HCT116 (cell line): ENCODE data around the gene STING1. TPM values are rescaled to one million over a fixed set of nuclear protein-coding genes. Genes with fewer than 3 reads are reported as not detected.

Experiments
- ATAC-seq: fragments of 200-7000 bp; cut with Tn5 transposase; 2 replicates; pipeline ENCODE4 v1.9.1; 2020; ENCODE audit warnings: mild to moderate bottlenecking, moderate library complexity
- BruUV-seq: library from RNA; stranded (reverse); fragments of 400-500 nt; replicated peaks from 2 replicates; lab custom pipeline; 2021; lab: Mats Ljungman, UMichigan
- CTCF ChIA-PET: fragments of 300-600 bp; sonication (Branson Sonifier 250); formaldehyde crosslinking; loops from one replicate; lab custom pipeline; 2021; ENCODE audit warnings: antibody characterized with exemption; lab: Charles Lee
- POLR2A ChIA-PET: fragments of 300-600, 350-600 bp; sonication (Branson Sonifier 250); formaldehyde crosslinking; loops from one replicate; lab custom pipeline; 2021; ENCODE audit warnings: antibody characterized with exemption; lab: Charles Lee
- RAD21 ChIA-PET, 2 experiments: fragments of 300-600 bp; sonication (Branson Sonifier 250); formaldehyde crosslinking; loops; one replicate each; lab custom pipeline; 2023; ENCODE audit warnings: low total read pairs in 2 of 2; ENCODE audit not compliant: uncharacterized antibody in 2 of 2, unreplicated experiment in 2 of 2, low non-redundant PET in 1 of 2; lab: Charles Lee
- DNase-seq: peaks from one replicate; pipeline ENCODE4 v3.0.0-alpha.2; 2010; ENCODE audit warnings: low read depth, low spot score
- H2AFZ ChIP-seq: fragments of 200-600 bp; shearing (Covaris generic), sonication (generic); 2 replicates; pipeline ENCODE4 v1.6.1; 2017; ENCODE audit warnings: low read depth, mixed run types, mixed read lengths, antibody characterized with exemption, low read length; ENCODE audit not compliant: poor library complexity, severe bottlenecking
- H3K27ac ChIP-seq: 2 replicates; pipeline ENCODE4 v1.5.1; 2012; ENCODE audit warnings: low read depth, low read length
- H3K27me3 ChIP-seq: fragments of 200-600 bp; sonication (generic); 2 replicates; pipeline ENCODE4 v1.6.1; 2016; ENCODE audit warnings: mixed run types, low read length, mixed read lengths; ENCODE audit not compliant: insufficient read depth
- H3K36me3 ChIP-seq, 2 experiments: fragments of 200-500 bp in 1 of 2; fragments of 200-600 bp in 1 of 2; sonication (Bioruptor generic) in 1 of 2; sonication (generic) in 1 of 2; 2 replicates each; pipeline versions ENCODE4 v1.5.1 to v1.6.1; 2014 to 2016; ENCODE audit warnings: low read length in 2 of 2, inconsistent platforms in 1 of 2, mixed read lengths in 1 of 2, mixed run types in 1 of 2; ENCODE audit not compliant: insufficient read depth in 2 of 2, control insufficient read depth in 1 of 2
- H3K4me1 ChIP-seq, 2 experiments: fragments of 200-600 bp in 1 of 2; sonication (generic) in 1 of 2; 2 replicates each; pipeline versions ENCODE4 v1.5.1 to v1.6.1; 2012 to 2017; ENCODE audit warnings: low read length in 2 of 2, inconsistent platforms in 1 of 2, mild to moderate bottlenecking in 1 of 2, mixed read lengths in 1 of 2, mixed run types in 1 of 2, moderate library complexity in 1 of 2; ENCODE audit not compliant: insufficient read depth in 2 of 2, control insufficient read depth in 1 of 2
- H3K4me2 ChIP-seq: fragments of 200-600 bp; sonication (generic); 2 replicates; pipeline ENCODE4 v1.6.1; 2017; ENCODE audit warnings: mixed run types, low read length, mixed read lengths
- H3K4me3 ChIP-seq, 2 experiments: fragments of 200-600 bp in 1 of 2; sonication (generic) in 1 of 2; replicated peaks in 1 of 2; 2 replicates each; pipeline ENCODE4 v1.5.1; 2011 to 2016; ENCODE audit warnings: low read length in 2 of 2, control low read depth in 1 of 2, low read depth in 1 of 2, mild to moderate bottlenecking in 1 of 2, mixed read lengths in 1 of 2, mixed run types in 1 of 2
- H3K79me2 ChIP-seq: fragments of 200-600 bp; sonication (generic); 2 replicates; pipeline ENCODE4 v1.6.1; 2017; ENCODE audit warnings: mild to moderate bottlenecking, mixed run types, low read length, moderate library complexity, mixed read lengths; ENCODE audit not compliant: insufficient read depth
- H3K9ac ChIP-seq: fragments of 200-600 bp; sonication (generic); 2 replicates; pipeline ENCODE4 v1.6.1; 2016; ENCODE audit warnings: low read length, mixed read lengths
- H3K9me2 ChIP-seq: fragments of 200-600 bp; sonication (generic), shearing (Covaris generic); 2 replicates; pipeline ENCODE4 v1.6.1; 2017; ENCODE audit warnings: mixed run types, mild to moderate bottlenecking, moderate library complexity; ENCODE audit not compliant: insufficient read depth
- H3K9me3 ChIP-seq, 2 experiments: fragments of 200-500 bp in 1 of 2; fragments of 200-600 bp in 1 of 2; sonication (Bioruptor generic) in 1 of 2; sonication (generic) in 1 of 2; 2 replicates each; pipeline ENCODE4 v1.6.1; 2014 to 2017; ENCODE audit warnings: low read length in 2 of 2, mixed read lengths in 2 of 2, inconsistent platforms in 1 of 2, low read depth in 1 of 2, mild to moderate bottlenecking in 1 of 2, mixed run types in 1 of 2, moderate library complexity in 1 of 2; ENCODE audit not compliant: control insufficient read depth in 1 of 2, insufficient read depth in 1 of 2
- H4K20me1 ChIP-seq: fragments of 200-600 bp; sonication (generic), shearing (Covaris generic); 2 replicates; pipeline ENCODE4 v1.6.1; 2017; ENCODE audit warnings: mixed run types, mild to moderate bottlenecking, moderate library complexity; ENCODE audit not compliant: insufficient read depth
- CBX3 ChIP-seq: IDR thresholded peaks from 2 replicates; pipeline ENCODE4 v1.6.1; 2012; ENCODE audit warnings: low read depth
- CEBPB ChIP-seq: IDR thresholded peaks from 2 replicates; pipeline ENCODE4 v1.6.1; 2012; ENCODE audit warnings: low read depth
- EGR1 ChIP-seq: IDR thresholded peaks from 2 replicates; pipeline ENCODE4 v1.6.1; 2012; ENCODE audit warnings: low read depth
- ELF1 ChIP-seq: IDR thresholded peaks from 2 replicates; pipeline ENCODE4 v1.6.1; 2012; ENCODE audit warnings: low read depth, borderline replicate concordance
- EZH2 ChIP-seq: fragments of 200-600 bp; sonication (generic); IDR thresholded peaks from 2 replicates; pipeline ENCODE4 v1.6.1; 2017; ENCODE audit warnings: antibody characterized with exemption, mixed run types
- EZH2phosphoT487 ChIP-seq: fragments of 200-600 bp; IDR thresholded peaks from 2 replicates; pipeline ENCODE4 v1.6.1; 2018; ENCODE audit warnings: antibody characterized with exemption, borderline replicate concordance
- FOSL1 ChIP-seq: IDR thresholded peaks from 2 replicates; pipeline ENCODE4 v1.6.1; 2012; ENCODE audit warnings: low read depth
- JUND ChIP-seq: IDR thresholded peaks from 2 replicates; pipeline ENCODE4 v1.6.1; 2012
- POLR2AphosphoS5 ChIP-seq: IDR thresholded peaks from 2 replicates; pipeline ENCODE4 v1.6.1; 2011; ENCODE audit warnings: mild to moderate bottlenecking, low read depth, low read length, moderate library complexity
- RAD21 ChIP-seq: IDR thresholded peaks from 2 replicates; pipeline ENCODE4 v1.6.1; 2012; ENCODE audit warnings: low read depth, mild to moderate bottlenecking
- REST ChIP-seq: IDR thresholded peaks from 2 replicates; pipeline ENCODE4 v1.6.1; 2012; ENCODE audit warnings: low read depth
- SP1 ChIP-seq: IDR thresholded peaks from 2 replicates; pipeline ENCODE4 v1.6.1; 2012; ENCODE audit warnings: low read depth
- SRF ChIP-seq: IDR thresholded peaks from 2 replicates; pipeline ENCODE4 v1.6.1; 2012; ENCODE audit warnings: low read depth
- YY1 ChIP-seq: IDR thresholded peaks from 2 replicates; pipeline ENCODE4 v1.6.1; 2011; ENCODE audit warnings: low read length, low read depth, moderate library complexity, mild to moderate bottlenecking; ENCODE audit not compliant: insufficient replicate concordance; ENCODE audit errors: extremely low read depth
- ZBTB33 ChIP-seq: IDR thresholded peaks from 2 replicates; pipeline ENCODE4 v1.6.1; 2011; ENCODE audit warnings: mild to moderate bottlenecking, low read length, moderate library complexity; ENCODE audit not compliant: insufficient replicate concordance; ENCODE audit errors: extremely low read depth
- ZFX ChIP-seq: fragments of 450-650 bp; IDR thresholded peaks from 2 replicates; pipeline ENCODE4 v1.6.1; 2017
- ZNF274 ChIP-seq: fragments of 200-500 bp; sonication (Bioruptor generic); IDR thresholded peaks from 2 replicates; pipeline ENCODE4 v1.6.1; 2014; ENCODE audit warnings: mild to moderate bottlenecking, low read depth, low read length, inconsistent platforms
- intact Hi-C: fragments of 100-400 bp; cut with micrococcal nuclease; formaldehyde crosslinking; loops from 2 replicates; pipeline ENCODE4 v1.10.0; 2022
- total RNA-seq: library from RNA; stranded (reverse); gene quantifications from one replicate; pipeline ENCODE4 v1.2.1, GENCODE V29; 2021; ENCODE audit not compliant: unreplicated experiment
- TF ChIP-seq, protein P1 (sequence below): IDR thresholded peaks from 2 replicates; pipeline ENCODE4 v1.6.1; 2012
- TF ChIP-seq, protein P2 (sequence below): IDR thresholded peaks from 2 replicates; pipeline ENCODE4 v1.6.1; 2012

Gene STING1
- total RNA-seq, 1 experiment from 2014 or later: 17.7 TPM

GRCh38 chr5:139474890-139475791 is 7.4 kb downstream of the STING1 start:
- no peak for DNase-seq
- Histone ChIP-seq H3K9me2 (no peaks in the 10 kb centered on the region), H3K79me2 (no peaks in the 10 kb centered on the region), H3K4me2 (no peak overlapping the region), H3K27ac (no peak overlapping the region), H2AFZ (no peak overlapping the region), H3K9ac (no peak overlapping the region), H3K4me1 (peaks cover 9% of the 10 kb centered on the region in 2 experiments; a peak in 2 of 4 replicates), H3K4me3 (no peak overlapping the region), H3K36me3 (0 out of 4 replicates have a peak, but pooled peaks cover 0 to 2% of the 10 kb centered on the region in 2 experiments), H4K20me1 (no peaks in the 10 kb centered on the region), H3K9me3 (no peaks in the 10 kb centered on the region), H3K27me3 (no peaks in the 10 kb centered on the region)
- TF ChIP-seq ELF1 (no peak), JUND (no peak), ZNF274 (no peak), SP1 (no peak), POLR2AphosphoS5 (no peak), EZH2phosphoT487 (no peak), ZBTB33 (no peak), EGR1 (no peak), SRF (no peak), REST (no peak), EZH2 (no peak), RAD21 (no peak), CBX3 (no peak), CEBPB (no peak), ZFX (no peak), YY1 (no peak), FOSL1 (no peak)
- TF ChIP-seq, protein P1, sequence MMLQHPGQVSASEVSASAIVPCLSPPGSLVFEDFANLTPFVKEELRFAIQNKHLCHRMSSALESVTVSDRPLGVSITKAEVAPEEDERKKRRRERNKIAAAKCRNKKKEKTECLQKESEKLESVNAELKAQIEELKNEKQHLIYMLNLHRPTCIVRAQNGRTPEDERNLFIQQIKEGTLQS: no peak
- TF ChIP-seq, protein P2, sequence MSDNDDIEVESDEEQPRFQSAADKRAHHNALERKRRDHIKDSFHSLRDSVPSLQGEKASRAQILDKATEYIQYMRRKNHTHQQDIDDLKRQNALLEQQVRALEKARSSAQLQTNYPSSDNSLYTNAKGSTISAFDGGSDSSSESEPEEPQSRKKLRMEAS: no peak
- ChIA-PET RAD21 (no interaction called here), POLR2A (no interaction called here), CTCF (no interaction called here)
- no TSS peak for BruUV-seq
- intact Hi-C loops: no loop called here
- ATAC-seq: no peak
